Measurements from ENCODE around the gene OXSM. TPM values are rescaled to one million over a fixed set of nuclear protein-coding genes. Genes with fewer than 3 reads are reported as not detected.
A peak's percentile ranks its signal among the peaks of the same experiment; 100 is the strongest.

OXSM gene
- total RNA-seq (10 to 100 TPM; 12.7 to 18.0 (median 16.1) TPM), polyA plus RNA-seq (10 to 100 TPM; 12.8 to 26.1 TPM)
- long read RNA-seq, donor 1, transcript OXSM-201 (3 exons, 1,519 nt): major isoform, 9 of 16 reads
- long read RNA-seq, donor 1, partial matches to known transcripts: 4 of 16 reads
- long read RNA-seq, donor 1, other reads (novel, unspliced or antisense): 3 of 16 reads
- long read RNA-seq, donor 2, transcript OXSM-201 (3 exons, 1,519 nt): major isoform, 18 of 22 reads
- long read RNA-seq, donor 2, partial matches to known transcripts: 1 of 22 reads
- long read RNA-seq, donor 2, other reads (novel, unspliced or antisense): 3 of 22 reads
- long read RNA-seq, donor 3, transcript OXSM-201 (3 exons, 1,519 nt): major isoform, 46 of 59 reads
- long read RNA-seq, donor 3, partial matches to known transcripts: 3 of 59 reads
- long read RNA-seq, donor 3, other reads (novel, unspliced or antisense): 8 of 59 reads

DNA sequence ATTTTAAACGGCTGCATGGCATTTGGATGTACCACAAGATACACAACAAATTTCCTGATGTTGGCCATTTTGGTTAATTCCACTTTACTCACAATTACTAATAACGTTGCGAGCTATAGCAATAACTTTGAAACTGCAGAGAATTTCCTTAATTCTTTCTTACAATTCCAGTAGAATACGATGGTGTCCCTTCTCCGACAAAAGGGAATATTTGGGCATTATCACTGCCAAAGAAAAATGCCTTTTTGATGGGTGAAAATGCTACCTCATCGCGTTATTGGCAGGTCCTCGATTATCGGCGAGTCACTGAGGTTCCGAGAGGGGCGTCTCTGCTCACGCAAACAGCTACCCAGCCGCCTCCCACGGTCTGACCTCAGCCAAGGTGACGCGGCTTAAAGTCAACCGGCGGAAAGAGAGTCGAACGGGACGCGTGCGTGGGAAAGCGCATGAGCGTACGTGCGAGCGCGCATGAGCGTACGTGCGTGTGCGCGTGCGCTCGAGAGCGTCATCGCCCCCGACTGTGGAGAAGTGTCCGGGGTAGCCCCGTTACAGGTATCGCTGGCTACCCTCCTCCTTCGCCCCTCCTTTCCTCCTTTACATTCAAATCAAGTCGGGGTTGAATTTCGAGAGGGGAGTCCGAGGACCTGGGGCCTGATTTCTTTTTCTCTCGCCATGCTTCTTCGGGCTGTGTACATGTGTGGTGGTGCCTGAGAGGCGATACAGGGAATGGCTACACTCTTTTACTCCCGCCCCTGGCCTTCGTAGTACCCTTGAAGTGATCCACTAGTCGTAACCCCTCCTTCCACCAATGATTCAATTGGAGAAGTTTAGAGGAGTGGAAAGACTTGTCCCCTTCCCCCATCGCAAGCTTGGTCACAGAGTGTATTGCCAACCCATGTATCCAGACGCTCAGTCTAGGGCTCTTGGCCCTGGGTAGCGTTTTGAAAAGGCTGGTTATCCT, at the start of gene OXSM:
OXSM (plus strand) TSS at position 495 of the 961 bp plus-strand sequence. CDS start 931 bp downstream, outside the sequence.
- intact Hi-C loops (cut with DNase I): loop anchor here in 6 of 10 donors (2.0 to 10.0 kb wide), 4 partner anchors 123 to 315 kb away; partner anchors contain the start of gene TOP2B (in 4 of the 6)
- H3K27ac ChIP-seq: peak within 1 kb of the TSS; percentile 14 to 94 (median 86)
- H3K36me3 ChIP-seq: peaks cover 0 to 23% (median 5%) of the 10 kb centered on the region in 9 donors
- 1% methylated on average over 56 of the region's 56 CpGs for WGBS, 2 donors
- peak within 1 kb of the TSS; percentile 34 to 84 (median 62) for H3K4me3 ChIP-seq
- H3K4me1 ChIP-seq: peaks cover 0 to 33% (median 22%) of the 10 kb centered on the region in 9 donors
- H3K27me3 ChIP-seq: no peaks in the 10 kb centered on the region
- DNase-seq (peak; percentile 90 to 92), ATAC-seq (peak; percentile 99)
- no peaks in the 10 kb centered on the region for H3K9me3 ChIP-seq
- TF ChIP-seq CTCF (IDR thresholded peaks at IDR 0.05): no peak

DNA sequence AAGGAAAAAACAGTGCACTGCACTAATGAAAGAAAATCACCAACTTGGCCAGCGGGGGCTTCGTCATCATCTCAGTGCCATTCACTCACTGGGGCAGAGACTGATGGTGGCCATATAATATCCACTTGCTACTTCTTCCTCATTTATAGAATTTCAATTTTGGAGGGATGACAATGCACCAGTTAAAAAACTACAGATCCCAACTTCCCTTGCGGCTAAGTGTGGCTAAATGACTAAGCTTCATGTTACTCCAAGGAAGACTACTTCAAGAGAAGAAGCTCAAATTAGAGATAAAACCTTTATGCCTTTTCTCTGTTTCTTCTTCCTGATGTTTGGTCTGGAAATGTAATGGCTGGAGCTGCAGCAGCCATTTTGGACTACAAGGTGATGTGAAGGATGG, 45.4 kb upstream of the OXSM start:
- Histone ChIP-seq H3K36me3 (peaks cover 0 to 95% (median 7%) of the 10 kb centered on the region in 9 donors), H3K27ac (no peak overlapping the region), H3K27me3 (no peaks in the 10 kb centered on the region), H3K9me3 (no peaks in the 10 kb centered on the region), H3K4me3 (no peak overlapping the region), H3K4me1 (peaks cover 0 to 4% (median 0%) of the 10 kb centered on the region in 9 donors)
- WGBS, 2 donors: 98 to 100% methylated on average over 3 of the region's 3 CpGs
- no peak for TF ChIP-seq CTCF (IDR thresholded peaks at IDR 0.05)
- ATAC-seq (no peak), DNase-seq (no peak)
- intact Hi-C loops (cut with DNase I): no loop called here

- Histone ChIP-seq H3K27me3 (no peaks in the 10 kb centered on the region), H3K36me3 (peaks cover 0 to 95% (median 19%) of the 10 kb centered on the region in 9 donors), H3K4me3 (no peak overlapping the region), H3K4me1 (peaks cover 0 to 4% (median 0%) of the 10 kb centered on the region in 9 donors), H3K27ac (no peak overlapping the region), H3K9me3 (no peaks in the 10 kb centered on the region)
- DNase-seq (no peak), ATAC-seq (no peak)
- TF ChIP-seq CTCF (IDR thresholded peaks at IDR 0.05): no peak
- intact Hi-C loops (cut with DNase I): no loop called here
These were observed 42.9 kb upstream of the OXSM start for GRCh38 chr3:25747033-25747432.

GRCh38 chr3:25748189-25748588, 41.7 kb upstream of the OXSM start:
- TF ChIP-seq CTCF (IDR thresholded peaks at IDR 0.05): no peak

More at GRCh38 chr3:25748189-25748588, 41.7 kb upstream of the OXSM start:
- Histone ChIP-seq H3K4me1 (peaks cover 0 to 4% (median 0%) of the 10 kb centered on the region in 9 donors), H3K27me3 (no peaks in the 10 kb centered on the region), H3K36me3 (peaks cover 0 to 96% (median 19%) of the 10 kb centered on the region in 9 donors), H3K4me3 (no peak overlapping the region), H3K27ac (no peak overlapping the region), H3K9me3 (no peaks in the 10 kb centered on the region)
- WGBS, 2 donors: 85 to 90% methylated on average over 3 of the region's 3 CpGs
- no peak for ATAC-seq
- no peak for DNase-seq
- intact Hi-C loops (cut with DNase I): no loop called here
